Body of pancreas (tissue), 4 donors: Measurements from ENCODE around the gene CDH4. TPM values are rescaled to one million over a fixed set of nuclear protein-coding genes. Genes with fewer than 3 reads are reported as not detected.

ENCODE experiments used
- ATAC-seq: fragments of 150-250 bp; one replicate; pipeline ENCODE4 v1.9.1; 2016
- DNase-seq, 4 donors: peaks; one replicate each; pipeline ENCODE4 v3.0.0-alpha.2; 2019
- H3K27ac ChIP-seq, 4 donors: fragments of 200-600 bp; sonication (generic); 1 replicate in 3 of 4; 2 replicates in 1 of 4; pipeline versions ENCODE4 v1.5.1 to v1.6.1; 2016 to 2019; ENCODE audit warnings: mild to moderate bottlenecking in 1 of 4, mixed read lengths in 1 of 4, moderate library complexity in 1 of 4
- H3K27me3 ChIP-seq, 2 donors: fragments of 200-600 bp; sonication (generic); one replicate each; pipeline ENCODE4 v1.6.0; 2016; ENCODE audit warnings: mild to moderate bottlenecking in 1 of 2
- H3K36me3 ChIP-seq, 2 donors: fragments of 200-600 bp; sonication (generic); replicated peaks in 1 of 2; 2 replicates each; pipeline ENCODE4 v1.5.1; 2016; ENCODE audit warnings: low read depth in 2 of 2; ENCODE audit not compliant: insufficient read depth in 1 of 2
- H3K4me1 ChIP-seq: fragments of 200-600 bp; sonication (generic); one replicate; pipeline ENCODE4 v1.6.0; 2016
- H3K4me3 ChIP-seq, 2 donors: fragments of 200-600 bp; sonication (generic); 1 replicate in 1 of 2; 2 replicates in 1 of 2; pipeline ENCODE4 v1.5.1; 2016 to 2019
- H3K9me3 ChIP-seq, 3 donors: fragments of 200-600 bp; sonication (generic); 1 replicate in 2 of 3; 2 replicates in 1 of 3; pipeline ENCODE4 v1.5.1; 2016
- CTCF ChIP-seq, 7 experiments: fragments of 450-650 bp in 4 of 7; fragments of 200-600 bp in 3 of 7; sonication (generic) in 3 of 7; IDR thresholded peaks; one replicate each; pipeline ENCODE4 v1.5.1; 2016 to 2019; ENCODE audit warnings: antibody characterized with exemption in 7 of 7
- POLR2A ChIP-seq, 3 donors: fragments of 450-650 bp; IDR thresholded peaks; one replicate each; pipeline ENCODE4 v1.6.1; 2016; ENCODE audit warnings: antibody characterized with exemption in 3 of 3, mild to moderate bottlenecking in 2 of 3
- WGBS, 2 donors: methylation state at CpG; one replicate each; pipeline ENCODE4 v1.1.5; 2017; 5-methylcytosine and 5-hydroxymethylcytosine counted together
- intact Hi-C: fragments of 100-400 bp; cut with DNase I; formaldehyde crosslinking; loops from one replicate; pipeline ENCODE4 v1.15.1; 2023
- total RNA-seq, 2 donors: library from RNA; depleted of rRNA; stranded (reverse); fragments of >200 nt; gene quantifications; one replicate each; pipeline ENCODE4 v1.1.0, GENCODE V29; 2016

CDH4 gene
- total RNA-seq, 2 donors from 2014 or later = 0.33 to 0.52 TPM

DNA sequence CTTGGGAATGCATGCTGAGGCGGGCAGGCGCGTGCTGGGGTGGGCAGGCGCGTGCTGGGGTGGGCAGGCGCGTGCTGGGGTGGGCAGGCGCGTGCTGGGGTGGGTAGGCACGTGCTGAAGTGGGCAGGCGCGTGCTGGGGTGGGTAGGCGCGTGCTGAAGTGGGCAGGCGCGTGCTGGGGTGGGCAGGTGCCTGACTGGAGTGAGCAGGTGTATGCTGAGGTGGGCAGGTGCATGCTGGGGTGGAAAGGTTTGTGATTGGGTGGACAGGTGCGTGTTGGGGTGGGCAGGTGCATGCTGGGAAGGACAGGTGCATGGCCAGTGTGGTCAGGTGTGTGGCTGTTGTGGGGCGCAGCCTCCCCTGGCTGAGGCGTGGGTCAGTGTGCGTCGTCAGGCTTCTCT lies 404.1 kb downstream of the CDH4 start:
- no peaks in the 10 kb centered on the region for H3K9me3 ChIP-seq
- no peaks in the 10 kb centered on the region for H3K27me3 ChIP-seq
- 69 to 77% methylated on average over 12 to 21 of the region's 21 CpGs for WGBS, 2 donors
- intact Hi-C loops = no loop called here
- TF ChIP-seq CTCF (IDR thresholded peaks at IDR 0.05) (no peak), POLR2A (IDR thresholded peaks at IDR 0.05) (no peak)
- no peaks in the 10 kb centered on the region for H3K36me3 ChIP-seq
- no peak overlapping the region for H3K27ac ChIP-seq
- H3K4me3 ChIP-seq = no peak overlapping the region
- DNase-seq (no peak), ATAC-seq (no peak)
- H3K4me1 ChIP-seq = no peaks in the 10 kb centered on the region

- TF ChIP-seq POLR2A (IDR thresholded peaks at IDR 0.05) (no peak), CTCF (IDR thresholded peaks at IDR 0.05) (no peak)
- H3K27ac ChIP-seq = no peak overlapping the region
- H3K4me3 ChIP-seq = no peak overlapping the region
- ATAC-seq = no peak
- H3K9me3 ChIP-seq = no peaks in the 10 kb centered on the region
- DNase-seq = no peak
- H3K27me3 ChIP-seq = no peaks in the 10 kb centered on the region
- WGBS, 2 donors = 65 to 66% methylated on average over 14 to 15 of the region's 15 CpGs
- no peaks in the 10 kb centered on the region for H3K4me1 ChIP-seq
- intact Hi-C loops = no loop called here
- H3K36me3 ChIP-seq = no peaks in the 10 kb centered on the region
These were observed 405.8 kb downstream of the CDH4 start for GRCh38 chr20:61657721-61658377.

GRCh38 chr20:61658563-61658962 lies 406.5 kb downstream of the CDH4 start:
- no peak for ATAC-seq
- WGBS, 2 donors = 82 to 92% methylated on average over 3 to 6 of the region's 6 CpGs

GRCh38 chr20:61659246-61659993 lies 407.4 kb downstream of the CDH4 start:
- Histone ChIP-seq H3K27me3 (no peaks in the 10 kb centered on the region), H3K4me1 (no peaks in the 10 kb centered on the region), H3K27ac (no peak overlapping the region), H3K36me3 (no peaks in the 10 kb centered on the region), H3K4me3 (no peak overlapping the region), H3K9me3 (no peaks in the 10 kb centered on the region)
- TF ChIP-seq CTCF (IDR thresholded peaks at IDR 0.05) (no peak), POLR2A (IDR thresholded peaks at IDR 0.05) (no peak)
- DNase-seq (no peak), ATAC-seq (no peak)
- intact Hi-C loops = no loop called here
- 46 to 52% methylated on average over 9 to 11 of the region's 11 CpGs for WGBS, 2 donors

More at GRCh38 chr20:61658563-61658962, 406.5 kb downstream of the CDH4 start:
- Histone ChIP-seq H3K27me3 (no peaks in the 10 kb centered on the region), H3K4me1 (no peaks in the 10 kb centered on the region), H3K36me3 (no peaks in the 10 kb centered on the region), H3K4me3 (no peak overlapping the region), H3K9me3 (no peaks in the 10 kb centered on the region), H3K27ac (no peak overlapping the region)
- no peak for DNase-seq
- intact Hi-C loops = no loop called here
- no peak for TF ChIP-seq CTCF (IDR thresholded peaks at IDR 0.05)
- no peak for TF ChIP-seq POLR2A (IDR thresholded peaks at IDR 0.05)
